ENCODE results near the gene EIF4G3. TPM values are rescaled to one million over a fixed set of nuclear protein-coding genes. Genes with fewer than 3 reads are reported as not detected.

The EIF4G3 gene
- total RNA-seq, 2 donors from 2014 or later = 20.8 to 48.8 TPM

DNA sequence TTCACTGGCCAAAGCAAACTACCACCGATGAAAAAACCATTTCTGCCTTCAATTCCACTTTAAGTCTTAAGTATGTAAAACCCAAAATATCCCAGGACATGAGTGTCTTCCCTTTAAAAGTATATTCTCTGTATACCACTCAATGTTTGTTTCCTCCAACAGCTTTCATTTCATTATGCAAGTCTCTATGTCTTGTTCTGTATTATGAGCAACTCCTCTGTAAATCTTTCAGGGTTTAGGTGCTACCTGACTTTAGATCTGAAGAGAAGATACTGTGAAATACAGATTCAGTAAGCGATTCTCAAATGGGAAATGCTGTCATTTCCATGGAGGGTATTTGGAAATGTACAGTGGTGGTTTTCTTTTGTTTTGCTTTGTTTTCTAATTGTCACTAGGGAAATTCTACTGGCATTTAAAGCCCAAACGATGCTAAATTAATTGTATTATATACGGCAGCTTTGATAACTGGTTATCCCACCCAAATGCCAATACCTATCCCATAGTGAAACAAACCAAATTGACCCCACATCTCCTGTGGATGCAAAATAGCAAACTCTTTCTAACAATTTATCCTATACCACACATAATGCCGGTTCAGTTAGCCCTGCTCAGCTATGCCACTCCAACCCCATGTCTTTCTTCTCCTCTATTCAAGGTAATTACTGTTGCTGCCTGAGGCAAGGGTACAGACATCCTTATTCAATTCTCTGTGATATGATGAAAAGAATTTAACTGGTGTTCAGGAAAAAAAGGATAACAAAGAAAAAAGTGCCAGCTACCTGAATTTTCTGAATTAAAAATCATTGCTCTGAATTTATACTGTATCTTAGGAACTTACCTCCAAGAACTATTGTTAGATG lies 182.8 kb downstream of the EIF4G3 start:
- WGBS, 2 donors = 91 to 96% methylated on average over 5 of the region's 5 CpGs
- no peak overlapping the region for H3K4me3 ChIP-seq
- peaks cover 9% of the 10 kb centered on the region for H3K4me1 ChIP-seq
- no peaks in the 10 kb centered on the region for H3K9me3 ChIP-seq
- H3K27ac ChIP-seq = no peak overlapping the region
- H3K27me3 ChIP-seq = no peaks in the 10 kb centered on the region
- intact Hi-C loops (cut with DNase I) = no loop called here
- TF ChIP-seq, protein P1, sequence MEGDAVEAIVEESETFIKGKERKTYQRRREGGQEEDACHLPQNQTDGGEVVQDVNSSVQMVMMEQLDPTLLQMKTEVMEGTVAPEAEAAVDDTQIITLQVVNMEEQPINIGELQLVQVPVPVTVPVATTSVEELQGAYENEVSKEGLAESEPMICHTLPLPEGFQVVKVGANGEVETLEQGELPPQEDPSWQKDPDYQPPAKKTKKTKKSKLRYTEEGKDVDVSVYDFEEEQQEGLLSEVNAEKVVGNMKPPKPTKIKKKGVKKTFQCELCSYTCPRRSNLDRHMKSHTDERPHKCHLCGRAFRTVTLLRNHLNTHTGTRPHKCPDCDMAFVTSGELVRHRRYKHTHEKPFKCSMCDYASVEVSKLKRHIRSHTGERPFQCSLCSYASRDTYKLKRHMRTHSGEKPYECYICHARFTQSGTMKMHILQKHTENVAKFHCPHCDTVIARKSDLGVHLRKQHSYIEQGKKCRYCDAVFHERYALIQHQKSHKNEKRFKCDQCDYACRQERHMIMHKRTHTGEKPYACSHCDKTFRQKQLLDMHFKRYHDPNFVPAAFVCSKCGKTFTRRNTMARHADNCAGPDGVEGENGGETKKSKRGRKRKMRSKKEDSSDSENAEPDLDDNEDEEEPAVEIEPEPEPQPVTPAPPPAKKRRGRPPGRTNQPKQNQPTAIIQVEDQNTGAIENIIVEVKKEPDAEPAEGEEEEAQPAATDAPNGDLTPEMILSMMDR (IDR thresholded peaks at IDR 0.05) = no peak
- no peak for TF ChIP-seq POLR2A (IDR thresholded peaks at IDR 0.05)
- no peaks in the 10 kb centered on the region for H3K36me3 ChIP-seq (replicated peaks in 1 of 2; ENCODE audit: insufficient read depth in 1 of 2, low read depth in 2 of 2)
- ATAC-seq (no peak), DNase-seq (no peak)

DNA sequence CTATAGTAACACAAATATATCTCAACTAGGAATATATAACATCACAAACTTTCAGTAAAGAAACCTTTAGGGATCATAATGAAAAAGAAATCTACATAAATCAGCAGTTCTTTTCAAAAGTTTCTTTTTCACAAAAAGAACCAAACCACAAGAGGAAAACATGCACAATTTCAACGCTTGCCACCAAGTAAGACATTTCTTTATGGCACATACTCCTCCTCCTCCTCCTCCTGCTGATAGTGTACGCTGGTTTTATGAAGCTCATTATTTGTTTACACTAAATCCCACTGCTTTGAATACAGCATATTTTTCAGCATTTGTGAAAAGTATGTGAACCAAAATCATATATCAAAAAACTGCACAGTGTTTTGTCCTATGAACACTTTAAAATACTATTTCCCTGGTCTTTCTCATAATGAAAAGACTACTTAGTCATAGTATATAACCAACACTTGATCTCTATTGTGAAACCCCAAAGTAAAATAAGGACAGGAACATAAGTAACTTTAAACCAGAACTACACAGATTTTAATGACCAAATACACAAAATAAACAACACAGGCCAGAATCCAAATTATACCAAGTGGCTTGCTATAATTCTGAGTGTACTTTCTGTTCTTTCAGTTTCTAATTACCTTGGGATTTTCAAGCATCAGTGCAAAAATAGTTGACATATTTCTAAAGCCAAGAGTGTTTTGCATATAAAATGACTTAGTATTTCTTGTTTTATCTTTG lies 184.2 kb downstream of the EIF4G3 start:
- H3K4me3 ChIP-seq = no peak overlapping the region
- no peak overlapping the region for H3K27ac ChIP-seq
- no peak for TF ChIP-seq POLR2A (IDR thresholded peaks at IDR 0.05)
- TF ChIP-seq, protein P1 (IDR thresholded peaks at IDR 0.05) = no peak
- H3K27me3 ChIP-seq = no peaks in the 10 kb centered on the region
- no peaks in the 10 kb centered on the region for H3K36me3 ChIP-seq (replicated peaks in 1 of 2; ENCODE audit: insufficient read depth in 1 of 2, low read depth in 2 of 2)
- peaks cover 9% of the 10 kb centered on the region for H3K4me1 ChIP-seq
- no peaks in the 10 kb centered on the region for H3K9me3 ChIP-seq
- 75 to 87% methylated on average over 2 of the region's 2 CpGs for WGBS, 2 donors
- ATAC-seq (no peak), DNase-seq (no peak)
- intact Hi-C loops (cut with DNase I) = no loop called here

DNA sequence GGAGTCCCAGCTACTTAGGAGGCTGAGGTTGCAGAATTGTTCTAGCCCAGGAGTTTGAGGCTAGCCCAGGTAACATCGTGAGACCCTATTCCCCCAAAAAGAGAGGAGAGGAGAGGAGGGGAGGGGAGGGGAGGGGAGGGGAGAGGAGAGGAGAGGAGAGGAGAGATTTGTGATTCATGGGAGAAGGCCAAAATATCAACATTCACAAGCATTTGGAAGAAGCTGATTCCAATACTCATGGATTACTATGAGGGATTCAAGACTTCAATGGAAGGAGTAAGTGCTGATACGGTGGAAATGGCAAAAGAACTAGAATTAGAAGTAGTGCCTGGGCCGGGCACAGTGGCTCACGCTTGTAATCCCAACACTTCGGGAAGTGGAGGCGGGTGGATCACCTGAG lies 187.8 kb downstream of the EIF4G3 start:
- no peak for DNase-seq
- Histone ChIP-seq H3K9me3 (no peaks in the 10 kb centered on the region), H3K4me3 (no peak overlapping the region), H3K36me3 (replicated peaks in 1 of 2; ENCODE audit: insufficient read depth in 1 of 2, low read depth in 2 of 2) (no peaks in the 10 kb centered on the region), H3K27me3 (no peaks in the 10 kb centered on the region), H3K4me1 (no peaks in the 10 kb centered on the region), H3K27ac (no peak overlapping the region)
- TF ChIP-seq, protein P1 (IDR thresholded peaks at IDR 0.05) = no peak
- TF ChIP-seq POLR2A (IDR thresholded peaks at IDR 0.05) = no peak
- no peak for ATAC-seq
- intact Hi-C loops (cut with DNase I) = loop anchor here (10.0 kb wide), 1 partner anchor 206 kb away; no protein-coding TSS in a partner anchor
- 95 to 96% methylated on average over 6 of the region's 6 CpGs for WGBS, 2 donors

DNA sequence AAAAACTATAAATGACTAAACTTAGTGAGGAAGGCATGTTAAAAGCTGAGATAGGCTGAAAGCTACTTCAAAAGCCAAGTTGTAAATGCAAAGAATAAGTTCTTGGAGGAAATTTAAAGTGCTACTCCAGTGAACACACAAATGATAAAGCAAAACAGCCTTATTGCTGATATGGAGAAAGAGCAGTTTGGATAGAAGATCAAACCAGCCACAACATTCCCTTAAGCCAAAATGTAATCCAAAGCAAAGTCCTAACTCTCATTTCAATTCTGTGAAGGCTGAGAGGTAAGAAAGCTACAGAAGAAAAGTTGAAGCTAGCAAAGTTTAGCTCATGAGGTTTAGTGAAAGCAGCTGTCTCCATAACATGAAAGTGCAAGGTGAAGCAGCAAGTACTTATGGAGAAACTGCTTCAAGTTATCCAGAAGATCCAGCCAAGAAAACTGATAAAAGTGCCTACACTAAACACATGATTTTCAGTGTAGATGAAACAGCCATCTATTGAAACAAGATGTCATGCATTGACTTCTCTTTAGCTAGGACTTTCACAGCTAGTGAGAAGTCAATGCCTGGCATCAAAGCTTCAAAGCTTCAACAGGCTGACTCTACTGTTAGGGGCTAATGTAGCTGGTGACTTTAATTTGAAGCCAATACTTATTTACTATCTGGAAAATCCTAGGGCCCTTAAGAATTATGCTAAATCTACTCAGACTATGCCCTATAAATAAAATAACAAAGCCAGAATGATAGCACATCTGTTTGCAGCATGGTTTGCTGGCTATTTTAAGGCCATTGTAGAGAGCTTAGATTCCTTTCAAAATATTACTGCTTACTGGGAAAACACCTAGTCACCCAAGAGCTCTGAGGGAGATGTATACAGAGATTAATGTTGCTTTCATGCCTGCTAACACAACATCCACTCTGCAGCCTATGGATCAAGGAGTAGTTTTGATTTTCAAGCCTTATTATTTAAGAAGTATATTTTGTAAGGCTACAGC lies 188.6 kb downstream of the EIF4G3 start:
- no peaks in the 10 kb centered on the region for H3K4me1 ChIP-seq
- TF ChIP-seq, protein P1 (IDR thresholded peaks at IDR 0.05) = no peak
- no peak for TF ChIP-seq POLR2A (IDR thresholded peaks at IDR 0.05)
- H3K27ac ChIP-seq = no peak overlapping the region
- ATAC-seq (no peak), DNase-seq (no peak)
- H3K4me3 ChIP-seq = no peak overlapping the region
- H3K36me3 ChIP-seq (replicated peaks in 1 of 2; ENCODE audit: insufficient read depth in 1 of 2, low read depth in 2 of 2) = no peaks in the 10 kb centered on the region
- H3K9me3 ChIP-seq = no peaks in the 10 kb centered on the region
- no peaks in the 10 kb centered on the region for H3K27me3 ChIP-seq
- intact Hi-C loops (cut with DNase I) = loop anchor here (10.0 kb wide), 1 partner anchor 207 kb away; no protein-coding TSS in a partner anchor
